H1 (cell line): ENCODE data around the gene KLHL24. TPM values are rescaled to one million over a fixed set of nuclear protein-coding genes. Genes with fewer than 3 reads are reported as not detected.
"Not testable (repeated sequence)": the region's sequence is repeated elsewhere in the genome, so short reads cannot be mapped to it uniquely, and the experiment has no call there.

Source experiments
- CTCF ChIA-PET: fragments of 300-600 bp; sonication (Branson Sonifier 250); formaldehyde crosslinking; loops from one replicate; lab custom pipeline; 2021; ENCODE audit not compliant: partially characterized antibody; lab: Charles Lee
- POLR2A ChIA-PET: fragments of 300-600 bp; sonication (Branson Sonifier 250); formaldehyde crosslinking; loops from one replicate; lab custom pipeline; 2021; ENCODE audit warnings: inconsistent platforms; ENCODE audit not compliant: partially characterized antibody; lab: Charles Lee
- DNase-seq, 2 experiments: peaks; one replicate each; pipeline versions ENCODE4 v3.0.0 to v3.0.0-alpha.2; 2010 to 2022; ENCODE audit warnings: low spot score in 2 of 2, low read depth in 1 of 2, mixed read lengths in 1 of 2
- FAIRE-seq: peaks from 2 replicates; lab custom pipeline; 2011; peaks lifted over from hg19 to GRCh38; lab: Jason Lieb, UNC
- H2AFZ ChIP-seq: 2 replicates; pipeline ENCODE4 v1.8.1; 2012; ENCODE audit warnings: low read length, inconsistent platforms
- H2AK5ac ChIP-seq: 2 replicates; pipeline ENCODE4 v1.6.1; 2013; ENCODE audit warnings: low read depth, low read length
- H2BK120ac ChIP-seq: replicated peaks from 2 replicates; pipeline ENCODE3; 2013; ENCODE audit warnings: low read depth, low read length, inconsistent platforms
- H2BK12ac ChIP-seq: 2 replicates; pipeline ENCODE4 v1.6.1; 2013; ENCODE audit warnings: low read depth, low read length
- H2BK15ac ChIP-seq: 2 replicates; pipeline ENCODE4 v1.6.1; 2013; ENCODE audit warnings: low read length
- H2BK20ac ChIP-seq: 2 replicates; pipeline ENCODE4 v1.6.1; 2013; ENCODE audit warnings: low read length
- H2BK5ac ChIP-seq: 2 replicates; pipeline ENCODE4 v1.6.1; 2013; ENCODE audit warnings: low read depth, low read length
- H3K14ac ChIP-seq: 2 replicates; pipeline ENCODE4 v1.6.1; 2013; ENCODE audit warnings: inconsistent platforms; ENCODE audit not compliant: insufficient read length
- H3K18ac ChIP-seq: 2 replicates; pipeline ENCODE4 v1.6.1; 2013; ENCODE audit warnings: low read length; ENCODE audit errors: extremely low read depth
- H3K23ac ChIP-seq: 2 replicates; pipeline ENCODE4 v1.6.1; 2013; ENCODE audit warnings: inconsistent platforms; ENCODE audit not compliant: insufficient read length
- H3K23me2 ChIP-seq: 2 replicates; pipeline ENCODE4 v1.6.1; 2013; ENCODE audit warnings: low read depth, low read length
- H3K27ac ChIP-seq: 2 replicates; pipeline ENCODE4 v1.6.1; 2011; ENCODE audit warnings: low read depth, low read length, inconsistent platforms
- H3K27me3 ChIP-seq, 4 experiments: replicated peaks in 1 of 4; 1 replicate in 1 of 4; 2 replicates in 3 of 4; pipeline versions ENCODE4 v1.6.1 to v1.8.1; 2011 to 2013; ENCODE audit warnings: low read length in 3 of 4, mild to moderate bottlenecking in 3 of 4, inconsistent platforms in 2 of 4, mixed read lengths in 2 of 4, moderate library complexity in 1 of 4; ENCODE audit not compliant: control insufficient read depth in 3 of 4, insufficient read depth in 3 of 4; ENCODE audit errors: extremely low read depth in 1 of 4
- H3K36me3 ChIP-seq, 4 experiments: 2 replicates each; pipeline versions ENCODE4 v1.6.1 to v1.8.1; 2011 to 2013; ENCODE audit warnings: mild to moderate bottlenecking in 4 of 4, low read length in 3 of 4, moderate library complexity in 2 of 4, control low read depth in 1 of 4, inconsistent platforms in 1 of 4; ENCODE audit not compliant: insufficient read depth in 4 of 4, control insufficient read depth in 2 of 4
- H3K4ac ChIP-seq: replicated peaks from 2 replicates; pipeline ENCODE3; 2013; ENCODE audit warnings: low read length, low read depth, mixed read lengths, inconsistent platforms; ENCODE audit not compliant: insufficient read length
- H3K4me1 ChIP-seq, 4 experiments: replicated peaks in 1 of 4; 1 replicate in 1 of 4; 2 replicates in 3 of 4; pipeline versions ENCODE4 v1.6.1 to v1.8.1; 2011 to 2013; ENCODE audit warnings: low read length in 3 of 4, inconsistent platforms in 2 of 4, mixed read lengths in 1 of 4; ENCODE audit not compliant: insufficient read depth in 4 of 4, control insufficient read depth in 3 of 4
- H3K4me2 ChIP-seq, 2 experiments: 2 replicates each; pipeline versions ENCODE4 v1.6.1 to v1.8.1; 2011 to 2013; ENCODE audit warnings: low read depth in 2 of 2, low read length in 2 of 2, control low read depth in 1 of 2, inconsistent platforms in 1 of 2, mild to moderate bottlenecking in 1 of 2; ENCODE audit not compliant: insufficient read depth in 1 of 2
- H3K4me3 ChIP-seq, 4 experiments: fragments of 200-600, 300-600 bp in 1 of 4; sonication (generic), shearing (Covaris generic), sonication (Bioruptor Twin) in 1 of 4; 2 replicates each; pipeline versions ENCODE4 v1.5.1 to v1.8.1; 2011 to 2016; ENCODE audit warnings: low read length in 4 of 4, low read depth in 3 of 4, control low read depth in 2 of 4, inconsistent platforms in 2 of 4, mild to moderate bottlenecking in 2 of 4, mixed read lengths in 1 of 4, moderate library complexity in 1 of 4; ENCODE audit not compliant: insufficient read depth in 2 of 4; ENCODE audit errors: extremely low read depth in 1 of 4
- H3K56ac ChIP-seq: replicated peaks from 2 replicates; pipeline ENCODE3; 2013; ENCODE audit warnings: low read depth, mild to moderate bottlenecking, mixed read lengths, low read length, inconsistent platforms; ENCODE audit not compliant: insufficient read length
- H3K79me1 ChIP-seq: 2 replicates; pipeline ENCODE4 v1.6.1; 2013; ENCODE audit warnings: low read depth, low read length, control low read depth
- H3K79me2 ChIP-seq, 2 experiments: 2 replicates each; pipeline versions ENCODE4 v1.6.1 to v1.8.1; 2012 to 2013; ENCODE audit warnings: low read length in 2 of 2, mild to moderate bottlenecking in 2 of 2, inconsistent platforms in 1 of 2; ENCODE audit not compliant: insufficient read depth in 2 of 2, control insufficient read depth in 1 of 2
- H3K9ac ChIP-seq, 4 experiments: replicated peaks in 1 of 4; 1 replicate in 1 of 4; 2 replicates in 3 of 4; pipeline versions ENCODE4 v1.6.1 to v1.8.1; 2011 to 2013; ENCODE audit warnings: low read depth in 3 of 4, low read length in 3 of 4, control low read depth in 2 of 4, mild to moderate bottlenecking in 2 of 4, moderate library complexity in 2 of 4, inconsistent platforms in 1 of 4; ENCODE audit errors: extremely low read depth in 1 of 4
- H3K9me3 ChIP-seq, 2 experiments: 2 replicates each; pipeline versions ENCODE4 v1.6.1 to v1.8.1; 2012 to 2013; ENCODE audit warnings: mild to moderate bottlenecking in 2 of 2, moderate library complexity in 2 of 2, control low read depth in 1 of 2, inconsistent platforms in 1 of 2, low read depth in 1 of 2, low read length in 1 of 2, mixed read lengths in 1 of 2; ENCODE audit not compliant: insufficient read depth in 2 of 2
- H4K20me1 ChIP-seq, 2 experiments: replicated peaks in 1 of 2; 2 replicates each; pipeline versions ENCODE3 to v1.8.1; 2011 to 2013; ENCODE audit warnings: inconsistent platforms in 2 of 2, low read length in 2 of 2, mild to moderate bottlenecking in 1 of 2; ENCODE audit not compliant: insufficient read depth in 2 of 2, control insufficient read depth in 1 of 2
- H4K5ac ChIP-seq: 2 replicates; pipeline ENCODE4 v1.6.1; 2013; ENCODE audit warnings: low read length, low read depth, mixed read lengths, inconsistent platforms; ENCODE audit not compliant: insufficient read length
- H4K8ac ChIP-seq: 2 replicates; pipeline ENCODE4 v1.8.0; 2013; ENCODE audit warnings: mild to moderate bottlenecking, moderate library complexity, low read length, inconsistent platforms; ENCODE audit not compliant: insufficient read depth; ENCODE audit errors: extremely low read depth
- H4K91ac ChIP-seq: replicated peaks from 2 replicates; pipeline ENCODE3; 2013; ENCODE audit warnings: low read length, mixed read lengths, inconsistent platforms; ENCODE audit not compliant: insufficient read length
- POLR2AphosphoS5 ChIP-seq: IDR thresholded peaks from 2 replicates; pipeline ENCODE4 v1.6.1; 2011; ENCODE audit warnings: low read depth, low read length
- RBBP5 ChIP-seq: IDR thresholded peaks from 2 replicates; pipeline ENCODE4 v1.7.1; 2012; ENCODE audit warnings: low read depth, mild to moderate bottlenecking, inconsistent platforms, low read length, moderate library complexity, borderline replicate concordance
- whole genome bisulfite sequencing, 2 experiments: shearing (Covaris generic) in 1 of 2; methylation state at CpG; one replicate each; pipeline versions ENCODE4 v1.1.6 to v1.1.7; 2013 to 2015; ENCODE audit warnings: low lambda C conversion rate in 2 of 2, mixed read lengths in 2 of 2, inconsistent platforms in 1 of 2, low coverage in 1 of 2, missing lambda C conversion rate in 1 of 2; ENCODE audit not compliant: insufficient replicate concordance in 2 of 2, insufficient coverage in 1 of 2, insufficient read length in 1 of 2; ENCODE audit errors: extremely low coverage in 1 of 2, missing lambda C conversion rate in 1 of 2; 5-methylcytosine and 5-hydroxymethylcytosine counted together
- polyA plus RNA-seq, 7 experiments: library from polyadenylated mRNA; depleted of rRNA in 3 of 7; stranded (reverse) in 5 of 7; unstranded in 2 of 7; fragments of >200 nt in 5 of 7; fragments of 200-250 nt in 2 of 7; gene quantifications; 1 replicate in 5 of 7; 2 replicates in 1 of 7; 4 replicates in 1 of 7; pipeline versions ENCODE4 v1.2.1 to v1.2.3, GENCODE V29; 2011 to 2013; ENCODE audit warnings: missing spikeins in 2 of 7, mixed read lengths in 2 of 7
- total RNA-seq: library from RNA; stranded (reverse); fragmentation: NEBNext Ultra II Directional; extraction: Animal tissue kit (Norgen Biotek cat#: 25700); gene quantifications from 2 replicates; pipeline ENCODE4 v1.2.1, GENCODE V29; 2021

The KLHL24 gene
- total and polyA plus RNA-seq, 2 of the 8 experiments (the other 6 are each of a cell fraction or from before 2014, with no cell fraction given): 12.5 to 36.2 TPM

GRCh38 chr3:183688874-183689273 lies 53.5 kb downstream of the KLHL24 start (continued):
- TF ChIP-seq RBBP5 (no peak), POLR2AphosphoS5 (no peak)
- TF ChIP-seq, all 59 proteins: peak for 0

GRCh38 chr3:183689621-183690020 lies 54.2 kb downstream of the KLHL24 start:
- H3K23me2 ChIP-seq, H3K9me3 ChIP-seq, H3K14ac ChIP-seq, H3K18ac ChIP-seq, H2AK5ac ChIP-seq, H3K27ac ChIP-seq, H3K23ac ChIP-seq, H2BK12ac ChIP-seq, H3K79me1 ChIP-seq, H3K79me2 ChIP-seq, H3K27me3 ChIP-seq, H4K5ac ChIP-seq, H2BK5ac ChIP-seq, H3K56ac ChIP-seq, FAIRE-seq, H2BK15ac ChIP-seq, H3K4me1 ChIP-seq, H2BK20ac ChIP-seq, H4K8ac ChIP-seq, H2AFZ ChIP-seq, DNase-seq, POLR2A ChIA-PET, H3K9ac ChIP-seq, CTCF ChIA-PET, H3K4me3 ChIP-seq, H3K4ac ChIP-seq, H2BK120ac ChIP-seq, H4K91ac ChIP-seq, H4K20me1 ChIP-seq, H3K36me3 ChIP-seq, H3K4me2 ChIP-seq: not testable (repeated sequence)
- 93% methylated on average over 5 of the region's 5 CpGs; no CpG with 5 or more reads in 1 of the 2 experiments for WGBS, 2 experiments
